Subcutaneous adipose tissue (tissue), 4 donors: ENCODE results near the gene DCLK2. TPM values are rescaled to one million over a fixed set of nuclear protein-coding genes. Genes with fewer than 3 reads are reported as not detected.

Experiments
- total RNA-seq, 4 donors: library from RNA; depleted of rRNA; stranded (reverse); fragments of >200 nt; gene quantifications; one replicate each; pipeline ENCODE4 v1.1.0, GENCODE V29; 2016
- TF ChIP-seq, protein P1 (sequence below): fragments of 450-650 bp; IDR thresholded peaks from one replicate; pipeline ENCODE4 v1.5.1; 2016; ENCODE audit warnings: low read depth, mild to moderate bottlenecking, control low read depth, antibody characterized with exemption, moderate library complexity

Gene DCLK2
- total RNA-seq, 4 donors from 2014 or later = 2.4 to 6.2 (median 3.9) TPM

GRCh38 chr4:150149381-150149780 is 71.1 kb downstream of the DCLK2 start:
- TF ChIP-seq, protein P1, sequence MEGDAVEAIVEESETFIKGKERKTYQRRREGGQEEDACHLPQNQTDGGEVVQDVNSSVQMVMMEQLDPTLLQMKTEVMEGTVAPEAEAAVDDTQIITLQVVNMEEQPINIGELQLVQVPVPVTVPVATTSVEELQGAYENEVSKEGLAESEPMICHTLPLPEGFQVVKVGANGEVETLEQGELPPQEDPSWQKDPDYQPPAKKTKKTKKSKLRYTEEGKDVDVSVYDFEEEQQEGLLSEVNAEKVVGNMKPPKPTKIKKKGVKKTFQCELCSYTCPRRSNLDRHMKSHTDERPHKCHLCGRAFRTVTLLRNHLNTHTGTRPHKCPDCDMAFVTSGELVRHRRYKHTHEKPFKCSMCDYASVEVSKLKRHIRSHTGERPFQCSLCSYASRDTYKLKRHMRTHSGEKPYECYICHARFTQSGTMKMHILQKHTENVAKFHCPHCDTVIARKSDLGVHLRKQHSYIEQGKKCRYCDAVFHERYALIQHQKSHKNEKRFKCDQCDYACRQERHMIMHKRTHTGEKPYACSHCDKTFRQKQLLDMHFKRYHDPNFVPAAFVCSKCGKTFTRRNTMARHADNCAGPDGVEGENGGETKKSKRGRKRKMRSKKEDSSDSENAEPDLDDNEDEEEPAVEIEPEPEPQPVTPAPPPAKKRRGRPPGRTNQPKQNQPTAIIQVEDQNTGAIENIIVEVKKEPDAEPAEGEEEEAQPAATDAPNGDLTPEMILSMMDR = no peak

DNA sequence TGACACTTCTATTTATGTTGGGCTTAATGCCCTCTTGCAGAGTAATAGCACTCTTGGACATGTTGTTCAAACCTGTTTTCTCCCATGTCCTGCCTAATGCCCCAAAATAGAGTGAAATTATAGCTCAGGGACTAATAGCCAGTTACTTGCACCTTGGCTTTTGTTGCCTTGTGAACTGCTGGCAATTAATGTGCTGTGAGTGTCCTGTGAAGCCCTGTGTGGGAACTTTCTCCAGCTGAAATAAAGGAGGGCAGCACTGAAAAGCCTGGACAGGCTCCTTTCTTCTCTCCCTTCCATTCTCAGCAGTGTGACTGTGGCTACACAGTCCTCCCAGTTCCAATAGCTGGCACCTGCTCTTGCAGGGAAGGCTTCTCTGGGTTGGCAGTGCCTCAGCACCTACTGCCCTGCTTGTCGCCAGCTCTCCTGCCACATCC is 72.4 kb downstream of the DCLK2 start:
- TF ChIP-seq, protein P1 = no peak

GRCh38 chr4:150152766-150153165 is 74.5 kb downstream of the DCLK2 start:
- TF ChIP-seq, protein P1 = no peak

GRCh38 chr4:150155391-150155790 is 77.1 kb downstream of the DCLK2 start:
- TF ChIP-seq, protein P1 = no peak

GRCh38 chr4:150156543-150156942 is 78.3 kb downstream of the DCLK2 start:
- TF ChIP-seq, protein P1 = no peak

DNA sequence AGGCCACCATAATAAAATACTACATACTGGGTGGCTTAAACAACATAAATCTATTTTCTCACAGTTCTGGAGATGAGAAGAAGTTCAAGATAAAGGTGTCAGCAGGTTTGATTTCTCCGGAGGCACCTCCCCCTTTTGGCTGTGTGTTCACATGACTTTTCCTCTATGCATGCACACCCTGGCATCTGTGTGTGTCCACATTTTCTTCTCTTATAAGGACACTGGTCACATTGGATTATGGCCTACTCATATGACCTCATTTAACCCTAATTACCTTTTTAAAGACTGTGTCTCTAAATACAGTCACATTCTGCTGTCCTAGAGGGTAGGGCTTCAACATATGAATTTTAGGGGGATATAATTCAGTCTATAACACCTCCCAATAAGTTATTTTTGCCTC is 79.8 kb downstream of the DCLK2 start:
- TF ChIP-seq, protein P1 = no peak

- TF ChIP-seq, protein P1 = no peak
Measured at GRCh38 chr4:150160473-150160872, 82.2 kb downstream of the DCLK2 start.

DNA sequence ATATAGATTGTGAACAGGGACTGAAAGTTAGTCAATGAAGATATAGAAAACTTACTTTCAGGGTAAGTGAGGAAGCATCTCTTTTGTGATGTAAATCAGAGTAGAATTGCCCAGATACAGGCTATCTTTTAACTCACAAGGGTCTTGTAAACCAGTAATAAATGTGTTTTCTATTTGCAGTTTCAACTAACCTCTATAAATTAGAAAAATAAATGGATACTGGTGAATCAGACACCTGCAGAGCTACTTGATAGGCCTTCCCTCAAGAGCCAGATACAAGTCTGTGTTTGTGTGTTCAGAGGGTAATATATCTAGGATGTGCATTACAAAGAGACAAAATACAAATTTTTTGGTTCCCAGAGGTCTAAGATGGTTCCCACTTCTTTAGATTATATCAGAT is 82.9 kb downstream of the DCLK2 start:
- TF ChIP-seq, protein P1 = no peak
